Panc1 (cell line): ENCODE data around the gene NPAS4.

Experiments
- CTCF ChIP-seq: fragments of 450-650 bp; IDR thresholded peaks from 2 replicates; pipeline ENCODE4 v1.5.1; 2017; ENCODE audit warnings: mild to moderate bottlenecking
- POLR2AphosphoS5 ChIP-seq: IDR thresholded peaks from 2 replicates; pipeline ENCODE4 v1.6.1; 2012; ENCODE audit warnings: mild to moderate bottlenecking, low read depth, low read length, moderate library complexity
- REST ChIP-seq, 2 experiments: IDR thresholded peaks; 2 replicates each; pipeline ENCODE4 v1.6.1; 2011 to 2012; ENCODE audit warnings: low read depth in 2 of 2, control low read depth in 1 of 2, low read length in 1 of 2, mild to moderate bottlenecking in 1 of 2, moderate library complexity in 1 of 2; ENCODE audit not compliant: insufficient read depth in 1 of 2
- TCF7L2 ChIP-seq: IDR thresholded peaks from 2 replicates; pipeline ENCODE4 v1.6.1; 2011; ENCODE audit warnings: mild to moderate bottlenecking, low read depth, low read length, inconsistent platforms

GRCh38 chr11:66454828-66455227 lies 34.0 kb downstream of the NPAS4 start:
- TF ChIP-seq REST (IDR thresholded peaks at IDR 0.05; ENCODE audit: insufficient read depth in 1 of 2, low read depth in 2 of 2, low read length in 1 of 2), result no peak
- no peak for TF ChIP-seq CTCF
- TF ChIP-seq POLR2AphosphoS5, result no peak
- no peak for TF ChIP-seq TCF7L2
